ENCODE data around the gene PROS1. TPM values are rescaled to one million over a fixed set of nuclear protein-coding genes. Genes with fewer than 3 reads are reported as not detected.

Gene PROS1
- total RNA-seq (2013; cell fraction: nucleolus; rRNA removed) = not detected in 2 replicates
- total RNA-seq (2014; rRNA removed) (not detected in 2 replicates), total RNA-seq (2014; rRNA removed; fragmentation: Illumina TruSeq; extraction: Trizol) (not detected in 2 replicates), total RNA-seq (2021) (0.08 and 0.10 TPM in 2 replicates), polyA plus RNA-seq (2011; rRNA removed) (not detected in 2 replicates), polyA plus RNA-seq (2014; fragmentation: Illumina TruSeq; extraction: Trizol) (not detected in 2 replicates), polyA plus RNA-seq (2014; fragmentation: Nextera tagmentation; extraction: Ambion mirVana) (not detected), polyA plus RNA-seq (2014; rRNA removed) (not detected in 2 replicates), polyA plus RNA-seq (2016; fragmentation: Nextera tagmentation; extraction: Ambion mirVana) (not detected), polyA minus RNA-seq (2011; rRNA and poly(A)+ RNA removed) (not detected in 2 replicates), Bru-seq, nascent RNA (percentile 5 among the genes with signal in this experiment), BruChase-seq, experiment 1, labeled RNA remaining after a 6-hour chase (percentile 7 among the genes with signal in this experiment), BruChase-seq, experiment 2, labeled RNA remaining after a 2-hour chase (percentile 8 among the genes with signal in this experiment)
- not detected for polyA plus RNA-seq (2011; ENCODE audit: low read depth)
- not detected in 2 replicates for polyA plus RNA-seq (2011; cell fraction: cytosol; rRNA removed)
- polyA plus RNA-seq (2011; cell fraction: nucleus; rRNA removed) = not detected in 2 replicates
- polyA plus RNA-seq (2012) = not detected in 2 replicates
- not detected in 2 replicates for polyA minus RNA-seq (2011; cell fraction: cytosol; rRNA and poly(A)+ RNA removed)
- polyA minus RNA-seq (2011; cell fraction: nucleus; rRNA and poly(A)+ RNA removed) = not detected in 2 replicates
- long read RNA-seq, experiment 1 = 0 reads
- long read RNA-seq, experiment 2 = 0 reads

DNA sequence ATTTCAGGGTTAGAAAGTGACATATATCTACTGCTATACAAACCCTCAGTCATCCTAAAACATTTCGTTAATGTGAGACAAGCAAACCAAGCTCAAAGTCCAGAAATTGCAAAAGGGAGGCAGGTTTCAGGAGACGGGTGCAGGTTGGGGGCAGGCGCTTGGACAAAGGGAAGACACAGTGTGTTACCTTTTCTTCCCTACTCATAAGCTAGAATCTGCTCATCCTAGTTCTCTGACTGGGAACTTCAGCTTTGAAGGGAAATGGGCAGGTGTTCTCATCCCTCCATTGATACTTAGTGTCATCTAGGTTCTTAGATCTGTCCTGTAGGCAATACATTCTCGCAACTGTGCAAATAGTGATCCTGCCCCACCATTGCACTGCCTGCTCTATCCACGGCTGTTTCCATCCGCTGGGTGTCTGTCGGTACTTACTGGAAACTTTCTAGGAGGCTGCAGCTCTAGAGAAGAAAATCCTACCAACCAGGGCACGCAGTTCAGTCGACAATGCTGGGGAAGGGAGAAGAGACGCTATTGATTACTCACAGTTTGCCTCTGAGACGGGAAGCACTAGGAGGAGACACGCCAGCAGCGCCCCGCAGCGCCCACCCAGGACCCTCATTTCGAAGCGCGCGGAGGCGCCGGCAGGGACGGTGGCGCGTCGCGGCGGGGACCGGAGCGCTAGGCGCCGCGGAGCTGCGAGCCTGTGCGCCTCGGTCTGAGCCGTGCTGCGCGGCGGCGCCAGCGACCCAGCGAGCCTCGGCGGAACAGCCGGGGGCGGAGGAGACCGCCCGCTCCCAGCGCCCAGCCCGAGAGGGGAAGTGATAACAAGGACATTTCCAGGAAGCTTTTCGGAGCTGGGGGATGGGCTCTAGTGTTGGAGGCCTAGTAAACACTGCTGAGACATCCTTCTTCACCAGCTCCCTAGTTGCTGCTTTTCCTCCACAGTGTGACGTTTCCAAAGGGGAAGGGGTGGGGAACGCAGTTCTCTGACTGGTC is at the start of gene PROS1:
TSS of gene PROS1 (minus strand) at position 766 of the 996 bp plus-strand sequence. CDS start at position 619, 147 bp downstream.
- H3K27ac ChIP-seq (ENCODE audit: control insufficient read depth, insufficient read depth) = no peak within 1 kb of the TSS
- ChIA-PET RAD21 (ENCODE audit: unreplicated experiment) (no interaction called here), POLR2A (no interaction called here), CTCF (interaction anchor here (1.2 kb wide), 1 partner anchor 96 kb away, joined by 3 read pairs; no protein-coding TSS in a partner anchor), SMC1A (ENCODE audit: uncharacterized antibody, unreplicated experiment) (interaction anchor here (1.1 kb wide), 1 partner anchor 31 kb away, joined by 3 read pairs; no protein-coding TSS in a partner anchor)
- H3K4me1 ChIP-seq (ENCODE audit: control insufficient read depth, insufficient read depth, low read length) = no peaks in the 10 kb centered on the region
- intact Hi-C loops (cut with micrococcal nuclease; ENCODE audit: unreplicated experiment) (no loop called here), in situ Hi-C loops (cut with MboI) (no loop called here)
- H3K4me2 ChIP-seq (ENCODE audit: control insufficient read depth, insufficient read depth) = peak within 1 kb of the TSS; percentile 94
- BruUV-seq (replicated peaks) = no TSS peak
- peak within 1 kb of the TSS; percentile 61 for H3K4me3 ChIP-seq
- FAIRE-seq (peak; percentile 35), ATAC-seq (peak; percentile 92), DNase-seq (ENCODE audit: low read depth, low spot score) (no peak)
- WGBS (ENCODE audit: insufficient coverage, insufficient replicate concordance, low lambda C conversion rate, missing lambda C conversion rate) = 4% methylated on average over 33 of the region's 53 CpGs
- no peaks in the 10 kb centered on the region for H3K36me3 ChIP-seq (ENCODE audit: control insufficient read depth in 2 of 2, insufficient read depth in 2 of 2, low read length in 1 of 2)
- H3K27me3 ChIP-seq (replicated peaks in 1 of 2; ENCODE audit: control insufficient read depth in 2 of 2, insufficient read depth in 2 of 2, low read length in 1 of 2) = peaks cover 0 to 8% of the 10 kb centered on the region in 2 experiments; a peak in 1 of 4 replicates
- peak within 1 kb of the TSS; percentile 89 for H2AFZ ChIP-seq (ENCODE audit: control insufficient read depth, low read depth, low read length)
- no peaks in the 10 kb centered on the region for H3K79me2 ChIP-seq (ENCODE audit: control insufficient read depth, insufficient read depth, low read length)
- TF ChIP-seq KAT2A (conservative IDR thresholded peaks at IDR 0.05; ENCODE audit: control insufficient read depth, low read depth, low read length) (no peak), IKZF1 (conservative IDR thresholded peaks at IDR 0.05) (peak; percentile 40), EGR1 (IDR thresholded peaks at IDR 0.05; ENCODE audit: borderline replicate concordance in 1 of 2, low read depth in 2 of 2, low read length in 2 of 2) (0 out of 3 replicates have a peak, but pooled peaks of 1 of the 2 experiments have one; percentile 26), NFYA (IDR thresholded peaks at IDR 0.05; ENCODE audit: borderline replicate concordance, low read depth, low read length) (no peak), KLF5 (IDR thresholded peaks at IDR 0.05; ENCODE audit: partially characterized antibody) (no peak), HDAC6 (IDR thresholded peaks at IDR 0.05; ENCODE audit: unreplicated experiment) (peak; percentile 98), YY1 (IDR thresholded peaks at IDR 0.05; ENCODE audit: low read depth, low read length) (no peak), EP300 (IDR thresholded peaks at IDR 0.05; ENCODE audit: borderline replicate concordance in 1 of 2, control insufficient read depth in 1 of 2, low read depth in 2 of 2, low read length in 2 of 2) (no peak), STAT1 (conservative IDR thresholded peaks at IDR 0.05) (no peak), ETV6 (conservative IDR thresholded peaks at IDR 0.05 in 1 of 2, IDR thresholded peaks at IDR 0.05 in 1 of 2; ENCODE audit: borderline replicate concordance in 1 of 2, low read depth in 1 of 2) (no peak), EED (IDR thresholded peaks at IDR 0.05; ENCODE audit: low read depth) (0 out of 2 replicates have a peak, but pooled peaks have one; percentile 18), SPI1 (IDR thresholded peaks at IDR 0.05; ENCODE audit: borderline replicate concordance, insufficient read depth, low read depth, low read length) (peak; percentile 45; the same call in 1 of the 2 replicates), ZNF622 (IDR thresholded peaks at IDR 0.05) (no peak)
- no peaks in the 10 kb centered on the region for H3K9me3 ChIP-seq (replicated peaks; ENCODE audit: control insufficient read depth, insufficient read depth, low read length)
- H3K9ac ChIP-seq (ENCODE audit: control insufficient read depth, insufficient read depth, low read length) = peak within 1 kb of the TSS; percentile 2; the same call in 1 of the 2 replicates
- no peaks in the 10 kb centered on the region for H4K20me1 ChIP-seq (ENCODE audit: control insufficient read depth, insufficient read depth)

Data from GM12878 (cell line).